ENCODE data around the gene FAM200A. TPM values are rescaled to one million over a fixed set of nuclear protein-coding genes. Genes with fewer than 3 reads are reported as not detected.

The FAM200A gene
- total and polyA plus RNA-seq, 2 of the 13 experiments (the other 11 are each of a cell fraction or from before 2014, with no cell fraction given) = 4.7 to 6.3 TPM

DNA sequence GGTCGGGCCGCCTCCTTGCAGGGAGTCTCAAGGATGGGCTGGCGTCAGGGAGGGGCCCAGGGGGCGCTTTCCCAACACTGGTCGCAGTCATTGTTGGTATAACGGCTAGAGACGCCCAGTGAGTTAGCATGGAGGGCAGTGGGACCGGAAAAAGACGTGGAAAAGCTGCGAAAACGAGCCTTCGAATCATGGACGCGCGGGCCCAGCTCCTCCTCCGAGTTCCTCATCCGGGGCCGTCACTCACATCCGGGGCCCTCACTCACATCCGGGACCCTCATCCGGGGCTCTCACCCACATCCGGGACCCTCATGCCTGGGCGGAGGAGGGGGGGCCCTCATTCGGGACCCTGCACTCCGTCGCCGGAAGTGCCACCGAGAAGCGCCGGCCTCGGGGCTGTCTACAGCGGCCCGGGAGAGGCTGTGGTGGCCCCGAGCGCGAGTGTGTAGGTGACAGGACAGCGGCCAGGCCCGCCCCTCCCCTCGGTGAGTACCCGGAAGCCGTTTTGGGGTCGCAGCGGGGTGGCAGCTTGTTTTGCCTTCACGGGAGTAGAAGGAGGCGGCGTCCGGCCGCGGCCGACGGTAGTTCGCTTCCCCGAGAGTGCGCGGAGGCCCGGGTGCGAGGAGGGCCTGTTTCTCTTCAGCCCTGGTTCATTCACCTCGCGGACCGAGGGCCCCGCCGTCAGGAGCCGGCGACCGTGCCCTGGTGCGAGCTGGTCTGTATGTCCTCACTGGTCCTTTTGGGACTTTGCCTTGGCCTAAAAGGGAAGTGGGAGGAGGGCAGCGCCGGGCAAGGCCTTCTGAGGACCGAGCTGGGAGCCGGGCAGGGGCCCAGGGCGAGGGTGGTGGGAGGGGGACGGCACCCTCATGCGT is 6.6 kb upstream of the FAM200A start, which contains the start of gene ZNF655 (continued):
- TF ChIP-seq, protein P1, sequence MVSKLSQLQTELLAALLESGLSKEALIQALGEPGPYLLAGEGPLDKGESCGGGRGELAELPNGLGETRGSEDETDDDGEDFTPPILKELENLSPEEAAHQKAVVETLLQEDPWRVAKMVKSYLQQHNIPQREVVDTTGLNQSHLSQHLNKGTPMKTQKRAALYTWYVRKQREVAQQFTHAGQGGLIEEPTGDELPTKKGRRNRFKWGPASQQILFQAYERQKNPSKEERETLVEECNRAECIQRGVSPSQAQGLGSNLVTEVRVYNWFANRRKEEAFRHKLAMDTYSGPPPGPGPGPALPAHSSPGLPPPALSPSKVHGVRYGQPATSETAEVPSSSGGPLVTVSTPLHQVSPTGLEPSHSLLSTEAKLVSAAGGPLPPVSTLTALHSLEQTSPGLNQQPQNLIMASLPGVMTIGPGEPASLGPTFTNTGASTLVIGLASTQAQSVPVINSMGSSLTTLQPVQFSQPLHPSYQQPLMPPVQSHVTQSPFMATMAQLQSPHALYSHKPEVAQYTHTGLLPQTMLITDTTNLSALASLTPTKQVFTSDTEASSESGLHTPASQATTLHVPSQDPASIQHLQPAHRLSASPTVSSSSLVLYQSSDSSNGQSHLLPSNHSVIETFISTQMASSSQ (IDR thresholded peaks at IDR 0.05; ENCODE audit: low read depth) = no peak
- TF ChIP-seq, protein P1 (CRISPR knock-in tag; IDR thresholded peaks at IDR 0.05; ENCODE audit: borderline replicate concordance) = no peak; the same call in 1 of the 2 replicates
- TF ChIP-seq, protein P2, sequence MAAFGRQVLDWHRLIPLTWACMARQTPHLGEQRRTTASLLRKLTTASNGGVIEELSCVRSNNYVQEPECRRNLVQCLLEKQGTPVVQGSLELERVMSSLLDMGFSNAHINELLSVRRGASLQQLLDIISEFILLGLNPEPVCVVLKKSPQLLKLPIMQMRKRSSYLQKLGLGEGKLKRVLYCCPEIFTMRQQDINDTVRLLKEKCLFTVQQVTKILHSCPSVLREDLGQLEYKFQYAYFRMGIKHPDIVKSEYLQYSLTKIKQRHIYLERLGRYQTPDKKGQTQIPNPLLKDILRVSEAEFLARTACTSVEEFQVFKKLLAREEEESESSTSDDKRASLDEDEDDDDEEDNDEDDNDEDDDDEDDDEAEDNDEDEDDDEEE (CRISPR knock-in tag; IDR thresholded peaks at IDR 0.05) = no peak
- no peak for TF ChIP-seq MYNN (CRISPR knock-in tag; IDR thresholded peaks at IDR 0.05; ENCODE audit: low read depth)
- TF ChIP-seq, protein P3, sequence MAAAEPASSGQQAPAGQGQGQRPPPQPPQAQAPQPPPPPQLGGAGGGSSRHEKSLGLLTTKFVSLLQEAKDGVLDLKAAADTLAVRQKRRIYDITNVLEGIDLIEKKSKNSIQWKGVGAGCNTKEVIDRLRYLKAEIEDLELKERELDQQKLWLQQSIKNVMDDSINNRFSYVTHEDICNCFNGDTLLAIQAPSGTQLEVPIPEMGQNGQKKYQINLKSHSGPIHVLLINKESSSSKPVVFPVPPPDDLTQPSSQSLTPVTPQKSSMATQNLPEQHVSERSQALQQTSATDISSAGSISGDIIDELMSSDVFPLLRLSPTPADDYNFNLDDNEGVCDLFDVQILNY (CRISPR knock-in tag; conservative IDR thresholded peaks at IDR 0.05) = 0 out of 2 replicates have a peak, but pooled peaks have one; percentile 15
- peak; percentile 78 for TF ChIP-seq HNRNPL (IDR thresholded peaks at IDR 0.05; ENCODE audit: low read depth, low read length)

Data from HepG2 (cell line).